SK-N-SH (cell line): ENCODE results near the gene ZC3H10. TPM values are rescaled to one million over a fixed set of nuclear protein-coding genes. Genes with fewer than 3 reads are reported as not detected.

ENCODE experiments used
- CTCF ChIA-PET: fragments of 300-600, 350-600 bp; formaldehyde crosslinking; extraction: SDS; loops from one replicate; lab custom pipeline; 2021; lab: Yijun Ruan, JAX
- POLR2A ChIA-PET: fragments of 350-600 bp; sonication (Branson Sonifier 250); formaldehyde crosslinking; extraction: SDS; loops from one replicate; lab custom pipeline; 2020; ENCODE audit warnings: antibody characterized with exemption, inconsistent platforms; lab: Yijun Ruan, JAX
- DNase-seq: peaks from one replicate; pipeline ENCODE4 v3.0.0; 2012
- H2AFZ ChIP-seq: fragments of 200-600 bp; sonication (generic); 2 replicates; pipeline ENCODE4 v1.8.1; 2016; ENCODE audit warnings: antibody characterized with exemption, mild to moderate bottlenecking, low read depth
- H3F3A ChIP-seq: fragments of 200-600 bp; sonication (generic); replicated peaks from 2 replicates; pipeline ENCODE3; 2016; ENCODE audit warnings: antibody characterized with exemption, mild to moderate bottlenecking; ENCODE audit not compliant: insufficient read depth
- H3K27ac ChIP-seq, 2 experiments: fragments of 200-500 bp in 1 of 2; fragments of 200-600 bp in 1 of 2; sonication (Bioruptor generic) in 1 of 2; sonication (generic), shearing (Covaris generic) in 1 of 2; 2 replicates each; pipeline versions ENCODE4 v1.5.1 to v1.6.1; 2014 to 2016; ENCODE audit warnings: low read depth in 2 of 2, inconsistent platforms in 1 of 2, low read length in 1 of 2, mild to moderate bottlenecking in 1 of 2, mixed read lengths in 1 of 2
- H3K27me3 ChIP-seq: fragments of 200-600 bp; sonication (generic), shearing (Covaris generic); 2 replicates; pipeline ENCODE4 v1.6.1; 2016; ENCODE audit warnings: mixed run types; ENCODE audit not compliant: insufficient read depth
- H3K36me3 ChIP-seq, 2 experiments: fragments of 200-500 bp in 1 of 2; fragments of 200-600 bp in 1 of 2; sonication (Bioruptor generic) in 1 of 2; sonication (generic) in 1 of 2; replicated peaks in 1 of 2; 2 replicates each; pipeline versions ENCODE3 to v1.5.1; 2014 to 2016; ENCODE audit warnings: low read length in 1 of 2, mild to moderate bottlenecking in 1 of 2; ENCODE audit not compliant: insufficient read depth in 2 of 2, control insufficient read depth in 1 of 2
- H3K4me1 ChIP-seq, 2 experiments: fragments of 200-500 bp in 1 of 2; fragments of 200-600 bp in 1 of 2; sonication (Bioruptor generic) in 1 of 2; sonication (generic), shearing (Covaris generic) in 1 of 2; 2 replicates each; pipeline versions ENCODE4 v1.5.1 to v1.6.1; 2014 to 2016; ENCODE audit warnings: low read depth in 1 of 2, low read length in 1 of 2, mixed run types in 1 of 2; ENCODE audit not compliant: insufficient read depth in 2 of 2, control insufficient read depth in 1 of 2
- H3K4me2 ChIP-seq: fragments of 200-600 bp; sonication (generic), shearing (Covaris generic); 2 replicates; pipeline ENCODE4 v1.6.1; 2017; ENCODE audit warnings: mixed run types
- H3K4me3 ChIP-seq, 2 experiments: fragments of 200-500 bp in 1 of 2; fragments of 200-600 bp in 1 of 2; sonication (Bioruptor generic) in 1 of 2; sonication (generic), shearing (Covaris generic) in 1 of 2; 2 replicates each; pipeline versions ENCODE4 v1.5.1 to v1.8.1; 2014 to 2016; ENCODE audit warnings: low read depth in 2 of 2, inconsistent platforms in 1 of 2, low read length in 1 of 2, mild to moderate bottlenecking in 1 of 2, mixed read lengths in 1 of 2, moderate library complexity in 1 of 2
- H3K79me2 ChIP-seq: fragments of 200-600 bp; sonication (generic); 2 replicates; pipeline ENCODE4 v1.8.1; 2017; ENCODE audit warnings: mild to moderate bottlenecking; ENCODE audit not compliant: insufficient read depth
- H3K9ac ChIP-seq: fragments of 200-600 bp; sonication (generic); 2 replicates; pipeline ENCODE4 v1.6.1; 2017; ENCODE audit warnings: mixed run types
- H3K9me2 ChIP-seq: fragments of 200-600 bp; sonication (generic); 2 replicates; pipeline ENCODE4 v1.6.1; 2017; ENCODE audit warnings: mixed run types
- H3K9me3 ChIP-seq: fragments of 200-600 bp; sonication (generic); 2 replicates; pipeline ENCODE4 v1.6.1; 2017; ENCODE audit warnings: mixed run types, mild to moderate bottlenecking, moderate library complexity
- H4K20me1 ChIP-seq: fragments of 200-600 bp; sonication (generic); 2 replicates; pipeline ENCODE4 v1.6.1; 2017; ENCODE audit warnings: mild to moderate bottlenecking, mixed run types; ENCODE audit not compliant: insufficient read depth
- CHD2 ChIP-seq: fragments of 150-350 bp; IDR thresholded peaks from 2 replicates; pipeline ENCODE4 v1.6.1; 2018; ENCODE audit warnings: low read length; ENCODE audit not compliant: partially characterized antibody
- ELF1 ChIP-seq: IDR thresholded peaks from 2 replicates; pipeline ENCODE4 v1.4.0; 2012
- FOXJ3 ChIP-seq: sonication (generic); formaldehyde crosslinking; IDR thresholded peaks from 2 replicates; pipeline ENCODE4 v1.5.1; 2020; ENCODE audit warnings: mild to moderate bottlenecking, missing genetic modification reagents
- FOXM1 ChIP-seq: IDR thresholded peaks from 2 replicates; pipeline ENCODE4 v1.4.0; 2012; ENCODE audit warnings: low read depth, mild to moderate bottlenecking
- GABPA ChIP-seq: IDR thresholded peaks from 2 replicates; pipeline ENCODE4 v1.4.0; 2012; ENCODE audit warnings: low read depth, mild to moderate bottlenecking
- GATA2 ChIP-seq: sonication (generic); formaldehyde crosslinking; IDR thresholded peaks from 2 replicates; pipeline ENCODE4 v1.5.0; 2020; ENCODE audit warnings: mild to moderate bottlenecking, missing genetic modification reagents
- JUND ChIP-seq: IDR thresholded peaks from 2 replicates; pipeline ENCODE4 v1.4.0; 2012
- MAX ChIP-seq: IDR thresholded peaks from 2 replicates; pipeline ENCODE4 v1.4.0; 2012; ENCODE audit warnings: low read depth
- MEF2A ChIP-seq: IDR thresholded peaks from 2 replicates; pipeline ENCODE4 v1.4.0; 2012; ENCODE audit warnings: low read depth, borderline replicate concordance
- MXI1 ChIP-seq: IDR thresholded peaks from 2 replicates; pipeline ENCODE4 v1.6.1; 2012; ENCODE audit warnings: mild to moderate bottlenecking, low read depth, low read length, improper control_type of control experiment
- PBX3 ChIP-seq: IDR thresholded peaks from 2 replicates; pipeline ENCODE4; 2012
- POLR2AphosphoS5 ChIP-seq: IDR thresholded peaks from 2 replicates; pipeline ENCODE4 v1.6.1; 2012; ENCODE audit warnings: low read depth, low read length
- RAD21 ChIP-seq: IDR thresholded peaks from 2 replicates; pipeline ENCODE4 v1.6.1; 2012; ENCODE audit warnings: mild to moderate bottlenecking, low read length
- RCOR1 ChIP-seq: fragments of 150-350 bp; IDR thresholded peaks from 2 replicates; pipeline ENCODE4 v1.6.1; 2017; ENCODE audit warnings: antibody characterized with exemption, low read length
- RXRA ChIP-seq: IDR thresholded peaks from 2 replicates; pipeline ENCODE4 v1.4.0; 2012; ENCODE audit warnings: low read depth, mild to moderate bottlenecking, borderline replicate concordance
- SIN3A ChIP-seq: IDR thresholded peaks from 2 replicates; pipeline ENCODE4 v1.6.1; 2012; ENCODE audit warnings: low read depth, mild to moderate bottlenecking, low read length, moderate library complexity, borderline replicate concordance
- SMC3 ChIP-seq: IDR thresholded peaks from 2 replicates; pipeline ENCODE4 v1.6.1; 2012; ENCODE audit warnings: low read depth, low read length, improper control_type of control experiment
- TCF12 ChIP-seq: IDR thresholded peaks from 2 replicates; pipeline ENCODE4 v1.4.0; 2012
- TEAD4 ChIP-seq: IDR thresholded peaks from 2 replicates; pipeline ENCODE4 v1.4.0; 2012; ENCODE audit warnings: mild to moderate bottlenecking, borderline replicate concordance; ENCODE audit not compliant: insufficient read depth
- YY1 ChIP-seq: IDR thresholded peaks from 2 replicates; pipeline ENCODE4 v1.4.0; 2012; ENCODE audit warnings: low read depth, mild to moderate bottlenecking
- WGBS: methylation state at CpG from one replicate; pipeline ENCODE4 v1.1.6; 2017; ENCODE audit warnings: low lambda C conversion rate; 5-methylcytosine and 5-hydroxymethylcytosine counted together
- polyA plus RNA-seq, 3 experiments: library from polyadenylated mRNA; depleted of rRNA; stranded (reverse); fragments of >200 nt; gene quantifications; 2 replicates each; pipeline ENCODE4 v1.2.3, GENCODE V29; 2012
- TF ChIP-seq, protein P1 (sequence below): fragments of 150-350 bp; IDR thresholded peaks from 2 replicates; pipeline ENCODE4 v1.6.1; 2017; ENCODE audit warnings: antibody characterized with exemption, low read length, low read depth, borderline replicate concordance
- TF ChIP-seq, protein P2 (sequence below): fragments of 200-600 bp; sonication (generic); IDR thresholded peaks from 2 replicates; pipeline ENCODE4 v1.6.1; 2017; ENCODE audit warnings: antibody characterized with exemption, mild to moderate bottlenecking, moderate library complexity

Gene ZC3H10
- polyA plus RNA-seq, 1 of the 3 experiments (the other 2 are of a cell fraction): 2.0 TPM

- TF ChIP-seq SIN3A (no peak), TCF12 (no peak), RXRA (no peak), MEF2A (no peak), JUND (no peak), PBX3 (no peak)
Measured at GRCh38 chr12:56097738-56098137, 20.3 kb upstream of the ZC3H10 start (continued).

DNA sequence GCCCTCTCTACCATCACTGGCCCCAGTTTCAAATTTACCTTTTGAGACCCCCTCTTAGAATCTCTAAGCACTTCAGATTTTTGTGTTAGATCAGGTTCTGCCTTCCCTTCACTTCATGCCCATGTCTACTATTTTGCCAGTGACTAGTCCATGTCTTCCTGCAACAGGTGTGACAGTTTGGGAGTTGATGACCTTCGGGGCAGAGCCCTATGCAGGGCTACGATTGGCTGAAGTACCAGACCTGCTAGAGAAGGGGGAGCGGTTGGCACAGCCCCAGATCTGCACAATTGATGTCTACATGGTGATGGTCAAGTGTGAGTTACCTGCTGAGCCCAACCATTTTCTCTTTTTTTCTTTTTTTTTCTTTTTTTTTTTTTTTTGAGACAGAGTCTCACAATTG is 19.5 kb upstream of the ZC3H10 start:
- CTCF ChIA-PET: no interaction called here

GRCh38 chr12:56099787-56100186 is 18.3 kb upstream of the ZC3H10 start:
- Histone ChIP-seq H3K27ac (no peak overlapping the region), H3K4me3 (no peak overlapping the region), H2AFZ (no peak overlapping the region), H3K9ac (no peak overlapping the region), H3F3A (no peaks in the 10 kb centered on the region), H3K27me3 (peaks cover 19% of the 10 kb centered on the region; the same call in 1 of the 2 replicates), H4K20me1 (no peaks in the 10 kb centered on the region), H3K79me2 (peaks cover 4% of the 10 kb centered on the region), H3K4me1 (peaks cover 0 to 4% of the 10 kb centered on the region in 2 experiments; a peak in 2 of 4 replicates), H3K36me3 (no peaks in the 10 kb centered on the region), H3K4me2 (no peak overlapping the region), H3K9me2 (no peaks in the 10 kb centered on the region), H3K9me3 (no peaks in the 10 kb centered on the region)
- 84% methylated on average over 4 of the region's 4 CpGs for WGBS
- ChIA-PET POLR2A (interaction anchor here (0.7 kb wide), 1 partner anchor 163 kb away, joined by 3 read pairs; no protein-coding TSS in a partner anchor), CTCF (no interaction called here)
- no peak for DNase-seq
- TF ChIP-seq PBX3: no peak
- no peak for TF ChIP-seq GABPA
- TF ChIP-seq, protein P1, sequence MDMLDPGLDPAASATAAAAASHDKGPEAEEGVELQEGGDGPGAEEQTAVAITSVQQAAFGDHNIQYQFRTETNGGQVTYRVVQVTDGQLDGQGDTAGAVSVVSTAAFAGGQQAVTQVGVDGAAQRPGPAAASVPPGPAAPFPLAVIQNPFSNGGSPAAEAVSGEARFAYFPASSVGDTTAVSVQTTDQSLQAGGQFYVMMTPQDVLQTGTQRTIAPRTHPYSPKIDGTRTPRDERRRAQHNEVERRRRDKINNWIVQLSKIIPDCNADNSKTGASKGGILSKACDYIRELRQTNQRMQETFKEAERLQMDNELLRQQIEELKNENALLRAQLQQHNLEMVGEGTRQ: no peak
- TF ChIP-seq ELF1: no peak
- no peak for TF ChIP-seq MAX
- no peak for TF ChIP-seq SMC3
- TF ChIP-seq RCOR1: no peak
- no peak for TF ChIP-seq MEF2A
- no peak for TF ChIP-seq TEAD4
- TF ChIP-seq RAD21: no peak

More for the DNA sequence above, 19.5 kb upstream of the ZC3H10 start:
- H3F3A ChIP-seq: no peaks in the 10 kb centered on the region
- no peaks in the 10 kb centered on the region for H3K36me3 ChIP-seq
- no peak for DNase-seq
- no peak overlapping the region for H3K4me3 ChIP-seq
- H4K20me1 ChIP-seq: no peaks in the 10 kb centered on the region
- H3K9me2 ChIP-seq: no peaks in the 10 kb centered on the region
- no peak for TF ChIP-seq TCF12
- TF ChIP-seq GABPA: no peak
- TF ChIP-seq FOXJ3 (CRISPR knock-in tag): no peak
- TF ChIP-seq, protein P2, sequence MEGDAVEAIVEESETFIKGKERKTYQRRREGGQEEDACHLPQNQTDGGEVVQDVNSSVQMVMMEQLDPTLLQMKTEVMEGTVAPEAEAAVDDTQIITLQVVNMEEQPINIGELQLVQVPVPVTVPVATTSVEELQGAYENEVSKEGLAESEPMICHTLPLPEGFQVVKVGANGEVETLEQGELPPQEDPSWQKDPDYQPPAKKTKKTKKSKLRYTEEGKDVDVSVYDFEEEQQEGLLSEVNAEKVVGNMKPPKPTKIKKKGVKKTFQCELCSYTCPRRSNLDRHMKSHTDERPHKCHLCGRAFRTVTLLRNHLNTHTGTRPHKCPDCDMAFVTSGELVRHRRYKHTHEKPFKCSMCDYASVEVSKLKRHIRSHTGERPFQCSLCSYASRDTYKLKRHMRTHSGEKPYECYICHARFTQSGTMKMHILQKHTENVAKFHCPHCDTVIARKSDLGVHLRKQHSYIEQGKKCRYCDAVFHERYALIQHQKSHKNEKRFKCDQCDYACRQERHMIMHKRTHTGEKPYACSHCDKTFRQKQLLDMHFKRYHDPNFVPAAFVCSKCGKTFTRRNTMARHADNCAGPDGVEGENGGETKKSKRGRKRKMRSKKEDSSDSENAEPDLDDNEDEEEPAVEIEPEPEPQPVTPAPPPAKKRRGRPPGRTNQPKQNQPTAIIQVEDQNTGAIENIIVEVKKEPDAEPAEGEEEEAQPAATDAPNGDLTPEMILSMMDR: no peak
- TF ChIP-seq YY1: no peak
- TF ChIP-seq POLR2AphosphoS5: no peak
- no peak for TF ChIP-seq GATA2 (CRISPR knock-in tag)
- TF ChIP-seq MXI1: no peak
- no peak for TF ChIP-seq FOXM1
- no peak for TF ChIP-seq CHD2
- no peak for TF ChIP-seq SMC3
- no peak for TF ChIP-seq TEAD4
- no peak for TF ChIP-seq RAD21
- POLR2A ChIA-PET: no interaction called here
- no peak overlapping the region for H3K27ac ChIP-seq
- no peaks in the 10 kb centered on the region for H3K9me3 ChIP-seq
- H3K4me1 ChIP-seq: peaks cover 0 to 4% of the 10 kb centered on the region in 2 experiments; a peak in 2 of 4 replicates
- H2AFZ ChIP-seq: no peak overlapping the region
- no peaks in the 10 kb centered on the region for H3K79me2 ChIP-seq
- WGBS: 21% methylated on average over 3 of the region's 3 CpGs
- no peak overlapping the region for H3K4me2 ChIP-seq
- peaks cover 30% of the 10 kb centered on the region; the same call in 1 of the 2 replicates for H3K27me3 ChIP-seq
- H3K9ac ChIP-seq: no peak overlapping the region
